PC-3 (cell line): ENCODE results near the gene DPH5.

ENCODE experiments used
- CTCF ChIP-seq: fragments of 300-600 bp; sonication (generic); conservative IDR thresholded peaks from 2 replicates; pipeline ENCODE4 v1.5.1; 2017; ENCODE audit warnings: antibody characterized with exemption, low read depth, mild to moderate bottlenecking, low read length
- EZH2 ChIP-seq: fragments of 300-600 bp; sonication (generic); IDR thresholded peaks from one replicate; pipeline ENCODE4 v1.6.1; 2017; ENCODE audit warnings: antibody characterized with exemption, mild to moderate bottlenecking, low read length; ENCODE audit not compliant: unreplicated experiment

DNA sequence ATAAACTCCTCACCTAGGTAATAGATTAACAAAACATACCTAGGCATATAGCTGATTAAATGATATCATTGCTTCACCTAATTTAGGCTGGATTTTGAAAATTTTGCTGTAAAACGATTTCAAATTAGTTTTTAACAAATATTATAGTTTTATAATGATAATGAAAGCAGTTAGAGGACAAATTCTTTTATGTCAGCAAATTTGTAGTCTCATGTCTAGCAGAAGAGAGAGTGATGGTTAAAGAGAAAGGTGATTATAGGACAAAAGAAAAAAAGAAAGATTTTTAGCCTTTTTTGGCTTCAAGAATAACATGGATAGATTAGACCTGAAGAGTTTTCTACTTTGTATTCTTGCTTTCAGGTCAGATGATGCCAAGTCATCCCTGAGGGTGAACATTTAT lies 3.6 kb upstream of the DPH5 start:
- no peak for TF ChIP-seq CTCF
- no peak for TF ChIP-seq EZH2
